Activated CD8-positive, alpha-beta memory T cell treated with anti-CD3 and anti-CD28 coated beads for 36 hours (primary cell): ENCODE measurements around the gene RPS18. TPM values are rescaled to one million over a fixed set of nuclear protein-coding genes. Genes with fewer than 3 reads are reported as not detected.
"Not testable (repeated sequence)": the region's sequence is repeated elsewhere in the genome, so short reads cannot be mapped to it uniquely, and the experiment has no call there.

Experiments
- CTCF ChIA-PET: fragments of 350-600 bp; sonication (Branson Sonifier 250); formaldehyde crosslinking; loops from one replicate; lab custom pipeline; 2021; ENCODE audit warnings: antibody characterized with exemption; lab: Charles Lee
- POLR2A ChIA-PET: fragments of 350-600 bp; sonication (Branson Sonifier 250); formaldehyde crosslinking; loops from one replicate; lab custom pipeline; 2021; ENCODE audit warnings: antibody characterized with exemption; lab: Charles Lee
- total RNA-seq, 2 experiments: library from RNA; stranded (reverse); gene quantifications; one replicate each; pipeline ENCODE4 v1.2.3, GENCODE V29; 2021

The RPS18 gene
- total RNA-seq, 2 experiments from 2014 or later, result 3,727 to 3,736 TPM

DNA sequence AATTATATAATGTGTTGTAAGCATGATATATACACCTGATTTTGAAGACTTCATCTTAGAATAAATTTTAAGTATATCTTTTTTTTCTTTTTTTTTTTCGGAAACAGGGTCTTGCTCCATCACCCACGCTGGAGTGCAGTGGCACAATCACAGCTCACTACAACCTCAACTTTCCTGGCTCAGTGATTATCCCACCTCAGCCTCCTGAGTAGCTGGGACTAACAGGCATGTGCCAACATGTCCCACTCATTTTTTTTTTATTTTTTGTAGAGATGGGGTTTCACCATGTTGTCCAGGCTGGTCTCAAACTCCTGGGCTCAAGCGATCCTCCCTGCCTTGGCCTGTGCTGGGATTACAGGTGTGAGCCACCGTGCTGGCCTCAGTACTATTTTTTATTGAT, 17.3 kb upstream of the RPS18 start:
- CTCF ChIA-PET, result interaction anchor here (0.7 kb wide), 3 partner anchors 9 to 257 kb away, joined by 3 read pairs; no protein-coding TSS in a partner anchor

DNA sequence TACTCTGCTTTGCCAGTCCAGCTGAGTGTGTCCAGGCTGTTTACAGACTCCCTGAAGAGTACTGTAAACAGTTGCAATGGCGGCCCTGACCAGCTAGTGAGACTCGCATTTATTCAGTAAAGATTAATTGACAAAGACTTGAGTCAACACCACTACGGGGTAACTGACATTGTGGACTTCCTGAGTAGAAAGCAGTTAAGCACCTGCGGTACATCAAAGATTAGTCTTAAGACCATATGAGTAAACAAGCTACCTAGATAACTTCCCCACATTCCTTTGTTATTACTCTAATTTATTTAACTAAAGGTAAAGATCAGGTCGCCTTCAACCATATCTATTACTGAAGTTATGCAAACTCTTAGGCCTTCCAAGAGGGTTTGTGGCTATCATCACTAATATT, 12.8 kb upstream of the RPS18 start:
- POLR2A ChIA-PET, result interaction anchor here (0.7 to 0.8 kb wide), 2 partner anchors 9 to 59 kb away, joined by 3 to 7 read pairs; no protein-coding TSS in a partner anchor
- CTCF ChIA-PET, result no interaction called here

More for the DNA sequence above, 17.3 kb upstream of the RPS18 start:
- POLR2A ChIA-PET, result interaction anchor here (0.6 kb wide), 1 partner anchor 172 kb away, joined by 6 read pairs; no protein-coding TSS in a partner anchor

DNA sequence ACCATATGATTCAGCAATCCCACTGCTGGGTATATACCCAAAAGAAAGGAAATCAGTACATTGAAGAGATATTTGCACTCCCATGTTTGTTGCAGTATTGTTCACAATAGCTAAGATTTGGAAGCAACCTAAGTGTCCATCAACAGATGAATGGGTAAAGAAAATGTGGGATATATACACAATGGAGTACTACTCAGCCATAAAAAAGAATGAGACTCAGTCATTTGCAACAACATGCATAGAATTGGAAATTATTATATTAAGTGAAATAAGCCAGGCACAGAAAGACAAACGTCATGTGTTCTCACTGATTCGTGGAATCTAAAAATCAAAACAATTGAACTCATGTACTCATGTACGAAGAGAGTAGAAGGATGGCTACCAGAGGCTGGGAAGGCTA, 9.4 kb upstream of the RPS18 start:
- POLR2A ChIA-PET, result interaction anchor here (0.6 to 1.4 kb wide), 2 partner anchors 15 to 27 kb away, joined by 3 read pairs; partner anchors contain the start of genes B3GALT4 and PFDN6
- CTCF ChIA-PET, result not testable (repeated sequence)

DNA sequence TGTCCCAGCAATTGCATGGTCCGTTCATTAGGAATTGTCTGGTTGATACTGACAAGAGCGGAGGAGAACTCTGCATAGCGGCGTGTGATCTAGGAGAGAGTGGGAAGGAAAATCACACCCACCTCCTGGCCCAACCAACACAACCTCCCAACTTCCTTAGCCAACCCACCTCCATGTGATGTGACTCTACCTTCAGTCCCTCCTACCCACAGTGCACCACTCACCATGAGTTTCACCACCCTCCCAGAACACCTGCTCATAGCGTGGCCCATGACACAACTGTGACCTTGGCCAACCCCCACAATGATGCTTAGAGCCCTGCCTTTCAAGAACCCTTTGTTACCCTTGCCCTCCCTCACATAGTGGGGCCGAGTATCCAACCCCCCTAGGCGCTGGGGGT, 7.9 kb upstream of the RPS18 start:
- ChIA-PET CTCF (interaction anchor here (0.8 kb wide), 1 partner anchor 9 kb away, joined by 3 read pairs; no protein-coding TSS in a partner anchor), POLR2A (interaction anchor here (0.6 kb wide), 1 partner anchor 37 kb away, joined by 3 read pairs; no protein-coding TSS in a partner anchor)

DNA sequence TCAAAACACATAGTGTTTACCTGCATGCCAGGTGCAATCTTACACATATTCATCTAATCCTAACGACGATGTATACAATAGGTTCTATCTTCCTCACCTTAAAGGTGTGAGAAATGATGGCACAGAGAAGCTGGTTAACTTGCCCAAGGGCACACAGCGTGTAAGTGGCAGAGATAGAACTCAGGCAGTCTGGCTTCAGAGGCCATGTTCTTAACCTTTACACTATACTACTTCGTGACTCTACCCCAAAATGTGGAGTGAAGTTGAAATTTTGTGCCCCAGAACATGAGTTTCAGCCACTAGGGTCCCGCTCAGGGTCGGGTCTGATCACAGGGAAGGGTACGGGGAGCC, 783 bp upstream of the RPS18 start:
- CTCF ChIA-PET, result interaction anchor here (0.7 to 2.0 kb wide), 4 partner anchors 19 to 66 kb away, joined by 4 to 7 read pairs (median 4); partner anchors contain the start of genes HSD17B8 and PFDN6
- POLR2A ChIA-PET, result interaction anchor here (0.8 to 2.6 kb wide), 10 partner anchors 9 to 309 kb away, joined by 3 to 33 read pairs (median 6); partner anchors contain the start of genes BAK1, PFDN6, RGL2 and WDR46

DNA sequence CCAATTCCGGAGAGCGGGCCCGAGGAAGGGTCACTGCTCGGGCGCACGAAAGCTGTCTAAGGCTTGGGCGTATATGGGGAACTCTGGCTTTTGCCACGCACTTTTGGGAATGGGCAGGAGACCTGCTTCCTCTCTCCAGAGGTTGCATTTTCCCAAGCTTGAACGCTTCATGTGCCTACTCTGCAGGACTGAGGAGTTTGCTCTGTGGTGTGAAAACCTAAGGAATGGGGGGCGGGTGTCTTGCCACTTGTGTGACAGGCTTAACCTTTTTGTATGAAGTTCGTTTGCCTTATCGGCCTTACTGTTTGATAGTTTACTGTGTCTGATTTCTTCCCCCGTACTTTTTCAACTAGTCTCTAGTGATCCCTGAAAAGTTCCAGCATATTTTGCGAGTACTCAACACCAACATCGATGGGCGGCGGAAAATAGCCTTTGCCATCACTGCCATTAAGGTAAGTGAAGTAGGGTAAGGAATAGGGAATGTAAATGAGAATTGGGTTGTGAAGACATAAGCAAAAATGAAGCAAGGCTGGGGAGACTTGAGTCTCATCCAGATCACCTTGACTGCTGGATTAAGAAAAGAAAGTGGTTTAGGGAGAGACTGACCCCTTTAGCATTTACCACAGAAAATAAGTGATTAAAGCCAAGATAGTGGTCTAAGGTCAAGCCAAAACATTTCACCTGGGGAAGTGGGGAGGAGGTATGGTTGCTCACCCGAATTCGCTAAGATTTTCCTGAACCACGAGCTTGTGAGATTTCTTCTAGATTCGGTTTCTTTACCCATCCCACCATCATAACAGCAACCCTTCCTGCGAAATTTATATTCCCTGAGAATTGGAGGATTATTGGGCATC, 627 bp downstream of the RPS18 start:
- POLR2A ChIA-PET, result interaction anchor here (0.6 to 2.6 kb wide), 10 partner anchors 8 to 301 kb away, joined by 3 to 33 read pairs (median 8); partner anchors contain the start of genes PFDN6, RGL2, RING1 and WDR46
- CTCF ChIA-PET, result interaction anchor here (0.6 to 2.0 kb wide), 3 partner anchors 17 to 380 kb away, joined by 3 to 7 read pairs (median 4); partner anchors contain the start of gene PFDN6

DNA sequence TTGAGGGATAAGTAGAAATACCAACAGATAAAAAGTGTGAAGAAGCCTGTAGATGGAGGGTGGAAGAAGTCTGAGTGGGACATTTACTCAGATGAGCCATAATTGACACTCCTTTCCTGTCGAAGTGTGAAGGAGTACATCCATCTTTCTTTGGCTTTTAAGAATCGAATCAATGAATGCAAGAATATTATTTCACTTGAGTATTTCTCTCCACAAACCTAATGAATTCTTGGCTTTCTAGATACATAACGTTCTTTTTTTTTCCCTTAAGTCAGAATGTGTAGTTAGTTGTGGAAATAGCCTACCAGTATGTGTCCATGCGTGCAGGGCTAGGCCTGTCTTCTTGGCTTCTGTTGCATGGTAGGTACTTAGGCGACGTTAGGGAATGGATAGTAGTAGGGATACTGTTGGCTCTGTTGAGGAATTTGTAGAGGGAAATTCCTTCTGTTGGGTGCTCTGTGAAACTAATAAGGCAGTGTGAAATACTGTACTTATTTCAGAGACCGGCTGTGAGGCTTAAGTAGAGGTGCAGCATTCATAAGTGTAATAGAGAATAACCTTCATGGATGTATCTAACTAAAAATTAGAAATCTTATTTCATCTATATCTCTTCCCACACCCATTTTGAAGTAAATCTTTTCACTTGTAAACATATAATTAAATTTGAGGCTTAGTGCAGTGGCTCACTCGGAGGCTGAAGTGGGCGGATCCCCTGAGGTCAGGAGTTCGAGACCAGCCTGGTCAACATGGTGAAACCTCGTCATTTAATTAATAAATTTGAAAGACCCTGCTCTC, 1.5 kb downstream of the RPS18 start:
- CTCF ChIA-PET, result no interaction called here
- POLR2A ChIA-PET, result interaction anchor here (2.0 kb wide), 1 partner anchor 65 kb away, joined by 6 read pairs; the partner anchor contains the start of gene RING1

DNA sequence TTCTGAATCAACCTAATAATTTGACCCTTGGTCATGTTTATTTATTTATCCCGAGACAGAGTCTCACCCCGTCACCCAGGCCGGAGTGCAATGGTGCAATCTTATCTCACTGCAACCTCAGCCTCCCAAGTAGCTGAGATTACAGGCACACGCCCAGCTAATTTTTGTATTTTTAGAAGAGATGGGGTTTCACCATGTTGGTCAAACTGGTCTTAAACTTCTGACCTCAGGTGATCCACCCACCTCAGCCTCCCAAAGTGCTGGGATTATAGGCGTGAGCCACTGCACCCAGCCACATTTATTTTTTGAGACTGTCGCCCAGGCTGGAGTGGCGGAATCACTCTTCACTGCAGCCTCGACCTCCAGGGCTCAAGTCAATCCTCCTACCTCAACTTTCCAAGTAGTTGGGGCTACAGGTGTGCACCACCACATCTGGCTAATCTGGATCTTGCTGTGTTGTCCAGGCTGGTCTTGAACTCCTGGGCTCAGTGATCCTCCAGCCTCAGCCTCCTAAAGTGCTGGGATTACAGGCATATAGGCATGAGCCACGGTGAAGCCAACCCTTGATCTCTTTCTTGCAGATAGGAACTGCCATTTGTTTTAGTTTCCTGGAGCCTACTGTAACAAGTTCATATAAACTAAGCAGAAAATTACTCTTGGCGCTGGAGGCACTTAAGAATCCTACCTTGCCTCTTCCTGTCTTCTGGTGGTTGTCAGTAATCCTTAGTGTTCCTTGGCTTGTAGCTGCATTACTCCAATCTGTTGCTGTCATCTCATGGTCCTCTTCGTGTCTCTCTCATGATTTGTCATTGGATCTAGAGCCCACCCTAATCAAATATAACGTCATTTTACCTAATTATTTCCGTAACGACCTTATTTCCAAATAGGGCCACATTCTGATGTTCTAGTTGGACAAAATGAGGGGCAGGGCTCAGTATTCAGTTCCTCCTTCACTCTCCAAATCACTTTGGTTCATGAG, 2.3 kb downstream of the RPS18 start:
- ChIA-PET CTCF (no interaction called here), POLR2A (no interaction called here)

DNA sequence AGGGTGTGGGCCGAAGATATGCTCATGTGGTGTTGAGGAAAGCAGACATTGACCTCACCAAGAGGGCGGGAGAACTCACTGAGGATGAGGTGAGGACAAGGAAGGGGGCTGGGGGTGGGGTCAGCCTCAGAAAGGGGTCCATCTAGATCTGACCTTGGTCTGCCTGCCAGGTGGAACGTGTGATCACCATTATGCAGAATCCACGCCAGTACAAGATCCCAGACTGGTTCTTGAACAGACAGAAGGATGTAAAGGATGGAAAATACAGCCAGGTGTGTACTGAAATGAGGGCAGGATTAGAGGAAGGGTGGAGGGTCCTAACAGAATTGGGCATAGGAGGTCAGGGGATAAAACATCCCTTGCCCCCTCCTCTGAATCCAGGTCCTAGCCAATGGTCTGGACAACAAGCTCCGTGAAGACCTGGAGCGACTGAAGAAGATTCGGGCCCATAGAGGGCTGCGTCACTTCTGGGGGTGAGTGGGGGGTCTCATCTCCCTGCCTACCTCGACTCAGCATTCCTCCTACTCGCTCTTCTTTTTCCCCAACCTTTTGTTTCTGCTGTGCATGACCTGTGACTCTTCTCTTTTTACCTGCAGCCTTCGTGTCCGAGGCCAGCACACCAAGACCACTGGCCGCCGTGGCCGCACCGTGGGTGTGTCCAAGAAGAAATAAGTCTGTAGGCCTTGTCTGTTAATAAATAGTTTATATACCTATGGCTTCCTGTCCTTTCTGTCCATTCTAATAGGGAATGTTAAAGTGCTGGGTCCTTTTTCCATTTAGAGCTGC, 4.1 kb downstream of the RPS18 start:
- CTCF ChIA-PET, result interaction anchor here (1.2 to 4.1 kb wide), 7 partner anchors 11 to 71 kb away, joined by 4 to 30 read pairs (median 5); partner anchors contain the start of genes HSD17B8, PFDN6, TAPBP and WDR46
- POLR2A ChIA-PET, result interaction anchor here (1.1 to 3.7 kb wide), 2 partner anchors 13 to 28 kb away, joined by 3 to 38 read pairs; partner anchors contain the start of genes PFDN6 and WDR46

DNA sequence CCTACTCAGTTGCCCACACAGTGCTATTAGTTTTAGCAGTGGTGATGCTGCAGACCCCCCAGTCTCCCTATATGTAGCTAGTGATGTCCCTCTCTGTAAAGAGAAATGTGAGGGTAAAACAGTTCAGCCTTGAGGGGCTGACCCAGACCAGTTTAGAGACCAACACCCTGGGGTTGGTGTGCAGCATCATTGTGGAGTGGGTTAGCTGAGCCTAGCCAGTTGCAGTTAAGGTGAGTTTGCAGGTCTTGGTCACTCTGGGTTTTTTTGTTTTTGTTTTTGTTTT, 4.6 kb downstream of the RPS18 start:
- POLR2A ChIA-PET, result interaction anchor here (1.0 to 3.7 kb wide), 4 partner anchors 12 to 41 kb away, joined by 3 to 38 read pairs (median 6); partner anchors contain the start of genes PFDN6, WDR46 and ZBTB22
- CTCF ChIA-PET, result interaction anchor here (0.6 to 4.1 kb wide), 11 partner anchors 10 to 1541 kb away, joined by 3 to 30 read pairs (median 5); partner anchors contain the start of genes HSD17B8, PFDN6, TAPBP and WDR46

DNA sequence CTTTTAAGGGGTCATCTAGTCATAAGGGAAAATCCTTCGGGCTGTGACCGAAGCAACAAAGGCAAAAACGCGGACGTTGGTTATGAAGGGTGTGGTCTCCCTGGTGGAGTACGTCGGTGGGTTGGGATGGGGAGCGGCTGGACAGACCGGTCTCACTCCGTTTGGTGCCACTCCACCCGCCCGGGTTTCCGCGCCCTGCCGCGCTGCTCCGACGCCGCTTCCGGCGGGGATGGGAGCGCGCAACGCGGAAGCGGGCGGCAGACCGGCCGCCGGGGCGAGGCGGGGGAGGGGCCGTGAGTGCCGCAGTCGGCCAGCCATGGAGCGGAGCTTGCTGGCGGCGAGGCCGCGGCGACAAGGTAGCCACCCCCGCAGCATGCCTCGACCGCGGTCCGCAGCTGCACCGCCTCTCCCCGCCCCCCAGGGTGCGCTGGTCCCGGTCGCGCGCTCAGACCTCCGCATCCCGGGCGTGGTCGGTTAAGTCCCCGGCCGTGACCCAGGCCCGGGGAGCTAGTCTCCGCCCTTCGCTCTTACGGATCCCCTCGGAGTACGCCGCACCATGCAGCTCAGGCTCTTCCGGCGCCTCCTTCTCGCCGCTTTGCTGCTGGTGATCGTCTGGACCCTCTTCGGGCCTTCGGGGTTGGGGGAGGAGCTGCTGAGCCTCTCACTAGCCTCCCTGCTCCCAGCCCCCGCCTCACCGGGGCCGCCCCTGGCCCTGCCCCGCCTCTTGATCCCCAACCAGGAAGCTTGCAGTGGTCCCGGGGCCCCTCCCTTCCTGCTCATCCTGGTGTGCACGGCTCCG, 5.2 kb downstream of the RPS18 start, which contains the start of gene B3GALT4:
B3GALT4 (plus strand) TSS at position 260 of the 799 bp plus-strand sequence; CDS start at position 557, 297 bp downstream.
- POLR2A ChIA-PET, result interaction anchor here (0.6 to 3.7 kb wide), 13 partner anchors 12 to 305 kb away, joined by 3 to 38 read pairs (median 5); partner anchors contain the start of genes PFDN6, RGL2, WDR46 and ZBTB22

DNA sequence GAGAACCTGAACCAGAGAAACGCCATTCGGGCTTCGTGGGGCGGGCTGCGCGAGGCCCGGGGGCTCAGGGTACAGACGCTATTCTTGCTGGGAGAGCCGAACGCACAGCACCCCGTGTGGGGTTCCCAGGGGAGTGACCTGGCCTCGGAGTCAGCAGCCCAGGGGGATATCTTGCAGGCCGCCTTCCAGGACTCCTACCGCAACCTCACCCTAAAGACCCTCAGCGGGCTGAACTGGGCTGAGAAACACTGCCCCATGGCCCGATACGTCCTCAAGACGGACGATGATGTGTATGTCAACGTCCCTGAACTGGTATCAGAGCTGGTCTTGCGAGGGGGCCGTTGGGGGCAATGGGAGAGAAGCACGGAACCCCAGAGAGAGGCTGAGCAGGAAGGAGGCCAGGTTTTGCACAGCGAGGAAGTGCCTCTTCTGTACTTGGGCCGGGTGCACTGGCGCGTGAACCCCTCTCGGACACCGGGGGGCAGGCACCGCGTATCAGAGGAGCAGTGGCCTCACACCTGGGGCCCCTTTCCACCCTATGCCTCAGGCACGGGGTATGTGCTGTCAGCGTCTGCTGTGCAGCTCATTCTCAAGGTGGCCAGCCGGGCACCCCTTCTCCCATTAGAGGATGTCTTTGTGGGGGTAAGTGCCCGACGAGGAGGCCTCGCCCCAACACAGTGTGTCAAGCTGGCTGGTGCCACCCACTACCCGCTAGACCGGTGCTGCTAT, 6.0 kb downstream of the RPS18 start:
- ChIA-PET POLR2A (interaction anchor here (0.6 to 3.7 kb wide), 15 partner anchors 11 to 306 kb away, joined by 3 to 38 read pairs (median 5); partner anchors contain the start of genes PFDN6, RGL2, WDR46 and ZBTB22), CTCF (interaction anchor here (0.9 to 4.1 kb wide), 15 partner anchors 9 to 188 kb away, joined by 3 to 30 read pairs (median 4); partner anchors contain the start of genes PFDN6, TAPBP and WDR46)

More for the DNA sequence above, 5.2 kb downstream of the RPS18 start, which contains the start of gene B3GALT4:
- CTCF ChIA-PET, result interaction anchor here (0.6 to 4.1 kb wide), 15 partner anchors 10 to 1542 kb away, joined by 3 to 30 read pairs (median 4); partner anchors contain the start of genes HSD17B8, PFDN6, TAPBP and WDR46

DNA sequence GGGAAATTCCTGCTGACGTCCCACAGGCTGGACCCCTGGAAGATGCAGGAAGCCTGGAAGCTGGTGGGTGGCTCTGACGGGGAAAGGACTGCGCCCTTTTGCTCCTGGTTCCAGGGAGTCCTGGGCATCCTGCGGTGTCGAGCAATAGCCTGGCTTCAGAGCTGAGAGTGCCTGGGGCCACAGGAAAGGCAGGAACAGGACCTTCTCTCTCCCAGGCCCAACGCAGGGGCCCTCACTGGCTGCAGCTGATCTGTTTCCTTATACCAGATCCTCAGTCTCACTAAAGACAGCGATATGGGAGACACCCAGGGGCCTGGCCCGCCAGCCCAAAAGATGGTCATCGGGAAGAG, 6.5 kb downstream of the RPS18 start:
- ChIA-PET CTCF (interaction anchor here (1.1 to 4.1 kb wide), 6 partner anchors 9 to 123 kb away, joined by 3 to 30 read pairs (median 4); partner anchors contain the start of genes PFDN6 and WDR46), POLR2A (interaction anchor here (0.6 to 3.7 kb wide), 4 partner anchors 10 to 30 kb away, joined by 3 to 38 read pairs (median 8); partner anchors contain the start of genes PFDN6 and WDR46)

DNA sequence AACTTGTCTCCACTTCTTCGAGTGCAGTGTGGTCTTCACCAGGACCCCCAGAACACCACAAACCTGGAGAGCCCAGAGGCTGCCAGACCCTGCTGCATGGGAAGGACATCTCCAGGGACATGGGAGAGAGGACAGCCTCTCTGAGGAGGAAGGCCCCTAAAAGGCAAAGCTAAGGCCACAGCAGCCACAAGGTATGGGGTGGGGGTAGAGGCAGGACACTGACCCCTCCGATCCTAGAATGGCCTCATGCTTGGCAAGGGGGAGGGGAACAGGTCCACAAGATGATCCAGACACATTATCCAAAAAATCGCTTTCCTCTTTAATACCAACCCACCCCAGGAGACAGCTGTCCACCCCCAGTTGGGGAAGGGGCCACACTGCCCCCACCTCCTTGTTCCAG, 6.9 kb downstream of the RPS18 start:
- ChIA-PET POLR2A (interaction anchor here (0.6 to 3.7 kb wide), 3 partner anchors 10 to 29 kb away, joined by 3 to 38 read pairs (median 11); partner anchors contain the start of genes PFDN6 and WDR46), CTCF (interaction anchor here (1.1 to 4.1 kb wide), 4 partner anchors 8 to 123 kb away, joined by 3 to 30 read pairs (median 6); partner anchors contain the start of genes PFDN6 and WDR46)
